B cell (primary cell): ENCODE results near the gene MAEA. TPM values are rescaled to one million over a fixed set of nuclear protein-coding genes. Genes with fewer than 3 reads are reported as not detected.

Source experiments
- ATAC-seq: fragments of 200-7000 bp; cut with Tn5 transposase; one replicate; pipeline ENCODE4 v1.10.0; 2021; ENCODE audit warnings: low read depth, mild to moderate bottlenecking, moderate number of reproducible peaks, moderate library complexity
- CTCF ChIA-PET: fragments of 350-600 bp; sonication (Branson Sonifier 250); formaldehyde crosslinking; loops from one replicate; lab custom pipeline; 2021; ENCODE audit warnings: antibody characterized with exemption, inconsistent platforms; lab: Charles Lee
- POLR2A ChIA-PET: fragments of 350-600 bp; sonication (Branson Sonifier 250); formaldehyde crosslinking; loops from one replicate; lab custom pipeline; 2021; ENCODE audit warnings: antibody characterized with exemption; lab: Charles Lee
- DNase-seq: peaks from one replicate; pipeline ENCODE4 v3.0.0; 2013
- H2AFZ ChIP-seq: 2 replicates; pipeline ENCODE4 v1.6.1; 2012; ENCODE audit warnings: mild to moderate bottlenecking, low read depth, low read length; ENCODE audit not compliant: insufficient read depth, poor library complexity, severe bottlenecking
- H3K27ac ChIP-seq, 2 donors: 1 replicate in 1 of 2; 2 replicates in 1 of 2; pipeline ENCODE4 v1.5.1; 2012 to 2013; ENCODE audit warnings: low read length in 2 of 2, mild to moderate bottlenecking in 2 of 2, moderate library complexity in 1 of 2
- H3K27me3 ChIP-seq, 4 experiments: fragments of 200-600 bp in 1 of 4; sonication (generic) in 1 of 4; replicated peaks in 1 of 4; 1 replicate in 2 of 4; 2 replicates in 2 of 4; pipeline versions ENCODE4 v1.6.1 to v1.7.0; 2013 to 2016; ENCODE audit warnings: low read length in 3 of 4, mild to moderate bottlenecking in 2 of 4, mixed read lengths in 1 of 4, moderate library complexity in 1 of 4; ENCODE audit not compliant: insufficient read depth in 4 of 4, control insufficient read depth in 3 of 4; ENCODE audit errors: control extremely low read depth in 1 of 4
- H3K36me3 ChIP-seq, 2 experiments: replicated peaks in 1 of 2; 1 replicate in 1 of 2; 2 replicates in 1 of 2; pipeline versions ENCODE4 v1.6.1 to v1.7.1; 2013; ENCODE audit warnings: low read length in 1 of 2; ENCODE audit not compliant: insufficient read depth in 2 of 2, control insufficient read depth in 1 of 2; ENCODE audit errors: control extremely low read depth in 1 of 2, extremely low read depth in 1 of 2
- H3K4me1 ChIP-seq, 2 donors: fragments of 200-600 bp in 1 of 2; sonication (generic) in 1 of 2; 1 replicate in 1 of 2; 2 replicates in 1 of 2; pipeline versions ENCODE4 v1.5.1 to v1.6.1; 2013 to 2017; ENCODE audit warnings: low read length in 2 of 2; ENCODE audit not compliant: control insufficient read depth in 2 of 2, insufficient read depth in 2 of 2
- H3K4me2 ChIP-seq: replicated peaks from 2 replicates; pipeline ENCODE3; 2012; ENCODE audit warnings: mild to moderate bottlenecking, low read depth, low read length; ENCODE audit not compliant: poor library complexity, severe bottlenecking
- H3K4me3 ChIP-seq, 5 experiments: fragments of 200-600 bp in 1 of 5; sonication (generic) in 1 of 5; 1 replicate in 3 of 5; 2 replicates in 2 of 5; pipeline versions ENCODE4 v1.5.1 to v1.7.0; 2011 to 2016; ENCODE audit warnings: low read length in 4 of 5, mild to moderate bottlenecking in 4 of 5, low read depth in 2 of 5, control low read depth in 1 of 5, moderate library complexity in 1 of 5; ENCODE audit not compliant: insufficient read depth in 1 of 5; ENCODE audit errors: control extremely low read depth in 1 of 5, extremely low read depth in 1 of 5
- H3K79me2 ChIP-seq: fragments of 200-600 bp; sonication (generic); one replicate; pipeline ENCODE4 v1.6.0; 2016; ENCODE audit warnings: low read length; ENCODE audit not compliant: control insufficient read depth, insufficient read depth
- H3K9ac ChIP-seq: fragments of 200-600 bp; sonication (generic); 2 replicates; pipeline ENCODE4 v1.6.1; 2017; ENCODE audit warnings: mild to moderate bottlenecking, low read length, moderate library complexity
- H3K9me3 ChIP-seq, 3 donors: one replicate each; pipeline versions ENCODE4 v1.6.1 to v1.7.1; 2013; ENCODE audit warnings: low read length in 2 of 3; ENCODE audit not compliant: control insufficient read depth in 2 of 3, insufficient read depth in 1 of 3; ENCODE audit errors: control extremely low read depth in 1 of 3
- H4K20me1 ChIP-seq: 2 replicates; pipeline ENCODE4 v1.6.0; 2012; ENCODE audit warnings: mild to moderate bottlenecking, low read length; ENCODE audit not compliant: insufficient read depth, control insufficient read depth, poor library complexity, severe bottlenecking
- H3K27ac Mint-ChIP-seq: one replicate; pipeline ENCODE4 v1.8.0; 2021; ENCODE audit warnings: mixed read lengths
- H3K27me3 Mint-ChIP-seq: one replicate; pipeline ENCODE4 v1.8.0; 2021; ENCODE audit warnings: mixed read lengths
- H3K4me1 Mint-ChIP-seq: one replicate; pipeline ENCODE4 v1.8.0; 2021; ENCODE audit warnings: mixed read lengths
- H3K4me3 Mint-ChIP-seq: one replicate; pipeline ENCODE4 v1.8.0; 2021; ENCODE audit warnings: mixed read lengths
- H3K9me3 Mint-ChIP-seq: one replicate; pipeline ENCODE4 v1.8.0; 2022; ENCODE audit warnings: mixed read lengths; ENCODE audit not compliant: insufficient read depth
- CTCF ChIP-seq: fragments of 200-600 bp; IDR thresholded peaks from one replicate; pipeline ENCODE4 v1.8.0; 2022; ENCODE audit warnings: antibody characterized with exemption, mild to moderate bottlenecking
- EZH2 ChIP-seq: IDR thresholded peaks from 2 replicates; pipeline ENCODE4 v1.6.1; 2012; ENCODE audit warnings: borderline replicate concordance, low read depth, mild to moderate bottlenecking, moderate library complexity, low read length; ENCODE audit not compliant: insufficient read depth, poor library complexity, severe bottlenecking
- WGBS: methylation state at CpG from one replicate; pipeline ENCODE4 v1.1.5; 2013; ENCODE audit warnings: missing lambda C conversion rate; ENCODE audit not compliant: insufficient coverage; 5-methylcytosine and 5-hydroxymethylcytosine counted together
- intact Hi-C: fragments of 100-400 bp; cut with micrococcal nuclease; formaldehyde crosslinking; loops from one replicate; pipeline ENCODE4 v1.10.0; 2022
- polyA plus RNA-seq: library from polyadenylated mRNA; depleted of rRNA; stranded (reverse); fragments of >200 nt; gene quantifications from 2 replicates; pipeline ENCODE4 v1.2.3, GENCODE V29; 2012
- total RNA-seq, 2 donors: library from RNA; stranded (reverse); fragments of 120-200 nt in 1 of 2; gene quantifications; 1 replicate in 1 of 2; 2 replicates in 1 of 2; pipeline versions ENCODE4 v1.2.3 to v1.2.4, GENCODE V29; 2013 to 2022

The MAEA gene
- total and polyA plus RNA-seq, 2 donors (not counting 1 experiment from before 2014, with no cell fraction given) = 106 to 107 TPM

- peak overlapping the region; percentile 73 for H3K27ac Mint-ChIP-seq
- peaks cover 0 to 4% of the 10 kb centered on the region in 2 experiments for H3K36me3 ChIP-seq
- H3K79me2 ChIP-seq = peaks cover 80% of the 10 kb centered on the region
- H3K27ac ChIP-seq = peak overlapping the region in 1 of 2 donors; percentile 85
- TF ChIP-seq CTCF (no peak), EZH2 (no peak)
- peak overlapping the region; percentile 95 for H3K9ac ChIP-seq
- H3K4me2 ChIP-seq = peak overlapping the region; percentile 97
- no peaks in the 10 kb centered on the region for H3K9me3 ChIP-seq
- peak overlapping the region; percentile 89 for H3K4me3 Mint-ChIP-seq
- intact Hi-C loops = no loop called here
- POLR2A ChIA-PET = no interaction called here
- H3K9me3 Mint-ChIP-seq = no peaks in the 10 kb centered on the region
- H4K20me1 ChIP-seq = peaks cover 75% of the 10 kb centered on the region
- peaks cover 51 to 59% of the 10 kb centered on the region in 2 donors for H3K4me1 ChIP-seq
- H3K27me3 ChIP-seq = no peaks in the 10 kb centered on the region
- H2AFZ ChIP-seq = no peak overlapping the region
- peaks cover 66% of the 10 kb centered on the region for H3K4me1 Mint-ChIP-seq
- CTCF ChIA-PET = no interaction called here
- ATAC-seq = no peak
- WGBS = 89% methylated on average over 23 of the region's 26 CpGs
- H3K4me3 ChIP-seq = no peak overlapping the region
- H3K27me3 Mint-ChIP-seq = no peaks in the 10 kb centered on the region
- DNase-seq = no peak
Measured at GRCh38 chr4:1245481-1246051, 44.1 kb upstream of the MAEA start.

GRCh38 chr4:1246111-1246881, 43.4 kb upstream of the MAEA start:
- 45% methylated on average over 24 of the region's 24 CpGs for WGBS
- Histone ChIP-seq H3K9ac (peak overlapping the region; percentile 95), H3K27ac (peak overlapping the region; percentile 8 to 85), H3K4me3 (peak overlapping the region; percentile 5 to 90 (median 87)), H3K4me2 (peak overlapping the region; percentile 97), H4K20me1 (peaks cover 67% of the 10 kb centered on the region), H3K4me1 (peaks cover 58 to 66% of the 10 kb centered on the region in 2 donors), H3K9me3 (no peaks in the 10 kb centered on the region), H3K79me2 (peaks cover 80% of the 10 kb centered on the region), H2AFZ (no peak overlapping the region), H3K27me3 (no peaks in the 10 kb centered on the region), H3K36me3 (peaks cover 0 to 4% of the 10 kb centered on the region in 2 experiments)
- Mint-ChIP-seq H3K9me3 (no peaks in the 10 kb centered on the region), H3K4me1 (peaks cover 69% of the 10 kb centered on the region), H3K27ac (peak overlapping the region; percentile 89), H3K4me3 (peak overlapping the region; percentile 89), H3K27me3 (no peaks in the 10 kb centered on the region)
- DNase-seq (peak; percentile 23), ATAC-seq (no peak)
- no peak for TF ChIP-seq EZH2
- TF ChIP-seq CTCF = no peak
- POLR2A ChIA-PET = interaction anchor here (4.9 kb wide), 1 partner anchor 101 kb away, joined by 41 read pairs; the partner anchor contains the start of gene UVSSA
- intact Hi-C loops = no loop called here
- CTCF ChIA-PET = interaction anchor here (1.4 to 4.3 kb wide), 2 partner anchors 22 to 100 kb away, joined by 4 to 23 read pairs; partner anchors contain the start of gene UVSSA
